BLaER1 (cell line): ENCODE measurements around the gene CYGB.

ENCODE experiments used
- H3K27ac ChIP-seq: shearing (Covaris generic); formaldehyde crosslinking; 2 replicates; pipeline ENCODE4 v1.8.1; 2022
- H3K27me3 ChIP-seq: shearing (Covaris generic); formaldehyde crosslinking; 2 replicates; pipeline ENCODE4 v1.8.1; 2022
- H3K36me3 ChIP-seq: shearing (Covaris generic); formaldehyde crosslinking; 2 replicates; pipeline ENCODE4 v1.8.1; 2022
- H3K4me1 ChIP-seq: shearing (Covaris generic); formaldehyde crosslinking; 2 replicates; pipeline ENCODE4 v1.8.1; 2022
- H3K4me2 ChIP-seq: shearing (Covaris generic); formaldehyde crosslinking; 2 replicates; pipeline ENCODE4 v1.8.1; 2022
- H3K4me3 ChIP-seq: shearing (Covaris generic); formaldehyde crosslinking; 2 replicates; pipeline ENCODE4 v1.8.1; 2022
- H3K9ac ChIP-seq: shearing (Covaris generic); formaldehyde crosslinking; 2 replicates; pipeline ENCODE4 v1.8.1; 2022
- H3K9me3 ChIP-seq: shearing (Covaris generic); formaldehyde crosslinking; 2 replicates; pipeline ENCODE4 v1.8.1; 2022
- H4K20me1 ChIP-seq: shearing (Covaris generic); formaldehyde crosslinking; 2 replicates; pipeline ENCODE4 v1.8.1; 2022
- Cebpa-rat ChIP-seq: shearing (Covaris generic); IDR thresholded peaks from 2 replicates; pipeline ENCODE4 v1.8.1; 2022

CYGB gene

GRCh38 chr17:76478730-76479514, 58.6 kb downstream of the CYGB start:
- Histone ChIP-seq H3K4me1 (peaks cover 78% of the 10 kb centered on the region), H3K36me3 (peaks cover 48% of the 10 kb centered on the region), H3K9me3 (no peaks in the 10 kb centered on the region), H3K27me3 (no peaks in the 10 kb centered on the region), H4K20me1 (no peaks in the 10 kb centered on the region), H3K9ac (peak overlapping the region; percentile 57; the same call in 1 of the 2 replicates), H3K4me3 (0 out of 2 replicates have a peak overlapping the region, but pooled peaks have one; percentile 25), H3K4me2 (peak overlapping the region; percentile 95), H3K27ac (peak overlapping the region; percentile 79)
- no peak for TF ChIP-seq Cebpa-rat

DNA sequence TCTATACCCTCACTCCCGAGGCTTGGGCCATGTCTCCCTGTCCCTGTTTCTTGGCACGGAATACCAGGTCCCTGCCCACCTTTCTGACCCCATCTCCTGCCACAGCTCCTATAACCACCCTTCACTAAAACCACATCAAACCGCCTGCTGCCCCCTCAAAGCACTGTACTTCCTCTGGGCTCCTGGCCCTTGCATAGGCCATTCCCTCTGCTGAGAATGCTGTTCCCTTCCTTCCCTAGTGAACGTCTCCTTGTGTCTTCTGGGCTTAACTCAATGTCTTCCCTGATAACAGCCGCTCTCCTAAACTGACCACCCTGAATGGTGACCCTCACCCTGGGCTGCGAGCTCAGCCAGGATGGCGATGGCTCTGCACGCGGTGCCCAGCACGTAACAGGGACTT, 59.4 kb downstream of the CYGB start:
- H3K27ac ChIP-seq = peak overlapping the region; percentile 70
- H3K4me2 ChIP-seq = peak overlapping the region; percentile 95
- no peaks in the 10 kb centered on the region for H3K9me3 ChIP-seq
- H3K27me3 ChIP-seq = no peaks in the 10 kb centered on the region
- H3K4me3 ChIP-seq = no peak overlapping the region
- peaks cover 56% of the 10 kb centered on the region for H3K36me3 ChIP-seq
- no peaks in the 10 kb centered on the region for H4K20me1 ChIP-seq
- H3K9ac ChIP-seq = no peak overlapping the region
- TF ChIP-seq Cebpa-rat = no peak
- H3K4me1 ChIP-seq = peaks cover 76% of the 10 kb centered on the region

GRCh38 chr17:76477576-76477975, 59.9 kb downstream of the CYGB start:
- H4K20me1 ChIP-seq = no peaks in the 10 kb centered on the region
- no peak overlapping the region for H3K4me3 ChIP-seq
- TF ChIP-seq Cebpa-rat = no peak
- H3K27ac ChIP-seq = peak overlapping the region; percentile 70
- H3K4me2 ChIP-seq = peak overlapping the region; percentile 95
- H3K36me3 ChIP-seq = peaks cover 61% of the 10 kb centered on the region
- H3K4me1 ChIP-seq = peaks cover 71% of the 10 kb centered on the region
- no peaks in the 10 kb centered on the region for H3K9me3 ChIP-seq
- peak overlapping the region; percentile 45; the same call in 1 of the 2 replicates for H3K9ac ChIP-seq
- no peaks in the 10 kb centered on the region for H3K27me3 ChIP-seq
